ENCODE results near the gene KCNMA1. TPM values are rescaled to one million over a fixed set of nuclear protein-coding genes. Genes with fewer than 3 reads are reported as not detected.

KCNMA1 gene
- total RNA-seq, 2 donors from 2014 or later: 5.9 to 9.3 TPM

GRCh38 chr10:77363210-77363609 is 274.4 kb downstream of the KCNMA1 start:
- intact Hi-C loops (cut with DNase I): no loop called here
- ATAC-seq: no peak
- Histone ChIP-seq H3K4me3 (no peak overlapping the region), H3K27me3 (no peaks in the 10 kb centered on the region), H3K27ac (no peak overlapping the region), H3K9me3 (no peaks in the 10 kb centered on the region), H3K4me1 (no peaks in the 10 kb centered on the region), H3K36me3 (replicated peaks in 1 of 2; ENCODE audit: insufficient read depth in 1 of 2, low read depth in 2 of 2) (no peaks in the 10 kb centered on the region)
- TF ChIP-seq POLR2A (IDR thresholded peaks at IDR 0.05) (no peak), CTCF (IDR thresholded peaks at IDR 0.05) (no peak)
- no peak for DNase-seq

- H3K4me1 ChIP-seq: no peaks in the 10 kb centered on the region
- no peak overlapping the region for H3K27ac ChIP-seq
- DNase-seq (no peak), ATAC-seq (no peak)
- H3K9me3 ChIP-seq: no peaks in the 10 kb centered on the region
- intact Hi-C loops (cut with DNase I): no loop called here
- H3K27me3 ChIP-seq: no peaks in the 10 kb centered on the region
- no peaks in the 10 kb centered on the region for H3K36me3 ChIP-seq (replicated peaks in 1 of 2; ENCODE audit: insufficient read depth in 1 of 2, low read depth in 2 of 2)
- H3K4me3 ChIP-seq: no peak overlapping the region
- TF ChIP-seq POLR2A (IDR thresholded peaks at IDR 0.05) (no peak), CTCF (IDR thresholded peaks at IDR 0.05) (no peak)
- WGBS, 2 donors: 89 to 100% methylated on average over 1 to 6 of the region's 6 CpGs
Measured at GRCh38 chr10:77361831-77362230, 275.8 kb downstream of the KCNMA1 start.

- TF ChIP-seq CTCF (IDR thresholded peaks at IDR 0.05): no peak
- TF ChIP-seq POLR2A (IDR thresholded peaks at IDR 0.05): no peak
- WGBS, 2 donors: 92 to 97% methylated on average over 8 to 9 of the region's 9 CpGs
- Histone ChIP-seq H3K4me1 (no peaks in the 10 kb centered on the region), H3K9me3 (no peaks in the 10 kb centered on the region), H3K36me3 (replicated peaks in 1 of 2; ENCODE audit: insufficient read depth in 1 of 2, low read depth in 2 of 2) (no peaks in the 10 kb centered on the region), H3K27ac (no peak overlapping the region), H3K4me3 (no peak overlapping the region), H3K27me3 (no peaks in the 10 kb centered on the region)
- intact Hi-C loops (cut with DNase I): no loop called here
- ATAC-seq (no peak), DNase-seq (no peak)
Measured at GRCh38 chr10:77361426-77361825, 276.2 kb downstream of the KCNMA1 start.

GRCh38 chr10:77360835-77361234 is 276.8 kb downstream of the KCNMA1 start:
- intact Hi-C loops (cut with DNase I): no loop called here
- no peak for DNase-seq
- H3K9me3 ChIP-seq: no peaks in the 10 kb centered on the region
- no peaks in the 10 kb centered on the region for H3K27me3 ChIP-seq
- no peaks in the 10 kb centered on the region for H3K4me1 ChIP-seq
- no peak for ATAC-seq
- H3K4me3 ChIP-seq: no peak overlapping the region
- H3K27ac ChIP-seq: no peak overlapping the region
- H3K36me3 ChIP-seq (replicated peaks in 1 of 2; ENCODE audit: insufficient read depth in 1 of 2, low read depth in 2 of 2): no peaks in the 10 kb centered on the region
- TF ChIP-seq CTCF (IDR thresholded peaks at IDR 0.05) (no peak), POLR2A (IDR thresholded peaks at IDR 0.05) (no peak)
- WGBS, 2 donors: 87 to 94% methylated on average over 5 of the region's 5 CpGs

- WGBS, 2 donors: 61 to 89% methylated on average over 2 of the region's 2 CpGs
- no peaks in the 10 kb centered on the region for H3K4me1 ChIP-seq
- no peaks in the 10 kb centered on the region for H3K9me3 ChIP-seq
- ATAC-seq: no peak
- H3K4me3 ChIP-seq: no peak overlapping the region
- intact Hi-C loops (cut with DNase I): no loop called here
- H3K27ac ChIP-seq: no peak overlapping the region
- no peak for TF ChIP-seq CTCF (IDR thresholded peaks at IDR 0.05)
- no peak for TF ChIP-seq POLR2A (IDR thresholded peaks at IDR 0.05)
- no peaks in the 10 kb centered on the region for H3K36me3 ChIP-seq (replicated peaks in 1 of 2; ENCODE audit: insufficient read depth in 1 of 2, low read depth in 2 of 2)
- no peaks in the 10 kb centered on the region for H3K27me3 ChIP-seq
- no peak for DNase-seq
Measured at GRCh38 chr10:77359950-77360520, 277.6 kb downstream of the KCNMA1 start.
